ENCODE data around the gene MSANTD1.

Gene MSANTD1

DNA sequence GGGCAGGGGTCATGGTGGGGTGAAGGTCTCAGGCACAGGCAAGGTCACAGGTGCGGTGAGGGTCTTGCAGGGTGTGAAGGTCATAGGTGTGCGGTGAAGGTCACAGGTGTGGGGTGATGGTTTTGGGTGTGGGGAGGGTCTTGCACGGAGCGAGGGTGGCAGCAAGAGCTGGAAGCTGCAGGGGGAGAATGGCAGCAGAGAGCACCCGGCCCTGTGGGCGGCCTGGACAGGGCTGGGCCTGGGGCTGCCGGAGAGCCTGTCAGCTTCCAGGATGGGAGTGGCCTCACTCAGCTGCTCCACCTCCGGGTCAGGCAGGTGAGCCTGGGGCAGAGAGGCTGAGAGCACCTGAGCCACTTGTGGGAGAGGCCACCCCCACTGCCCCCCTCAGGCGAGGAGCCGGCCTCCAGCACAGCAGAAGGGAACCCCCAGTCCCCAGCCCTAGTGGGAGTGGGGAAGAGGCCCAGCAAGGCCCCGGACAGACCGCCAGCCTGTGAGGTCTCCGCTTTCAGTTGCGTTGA lies 1.5 kb downstream of the MSANTD1 start:
- H3K4me1 Mint-ChIP-seq (ENCODE audit: low read depth in 2 of 2) = peaks cover 0 to 5% of the 10 kb centered on the region in 2 donors
- ATAC-seq (replicated peaks) (no peak), DNase-seq (no peak)
- no peaks in the 10 kb centered on the region for H3K36me3 Mint-ChIP-seq (ENCODE audit: insufficient read depth)
- no peaks in the 10 kb centered on the region for H3K9me3 Mint-ChIP-seq
- H3K27me3 Mint-ChIP-seq = no peaks in the 10 kb centered on the region
- H3K4me3 Mint-ChIP-seq = no peak overlapping the region
- no peak overlapping the region for H3K27ac Mint-ChIP-seq

DNA sequence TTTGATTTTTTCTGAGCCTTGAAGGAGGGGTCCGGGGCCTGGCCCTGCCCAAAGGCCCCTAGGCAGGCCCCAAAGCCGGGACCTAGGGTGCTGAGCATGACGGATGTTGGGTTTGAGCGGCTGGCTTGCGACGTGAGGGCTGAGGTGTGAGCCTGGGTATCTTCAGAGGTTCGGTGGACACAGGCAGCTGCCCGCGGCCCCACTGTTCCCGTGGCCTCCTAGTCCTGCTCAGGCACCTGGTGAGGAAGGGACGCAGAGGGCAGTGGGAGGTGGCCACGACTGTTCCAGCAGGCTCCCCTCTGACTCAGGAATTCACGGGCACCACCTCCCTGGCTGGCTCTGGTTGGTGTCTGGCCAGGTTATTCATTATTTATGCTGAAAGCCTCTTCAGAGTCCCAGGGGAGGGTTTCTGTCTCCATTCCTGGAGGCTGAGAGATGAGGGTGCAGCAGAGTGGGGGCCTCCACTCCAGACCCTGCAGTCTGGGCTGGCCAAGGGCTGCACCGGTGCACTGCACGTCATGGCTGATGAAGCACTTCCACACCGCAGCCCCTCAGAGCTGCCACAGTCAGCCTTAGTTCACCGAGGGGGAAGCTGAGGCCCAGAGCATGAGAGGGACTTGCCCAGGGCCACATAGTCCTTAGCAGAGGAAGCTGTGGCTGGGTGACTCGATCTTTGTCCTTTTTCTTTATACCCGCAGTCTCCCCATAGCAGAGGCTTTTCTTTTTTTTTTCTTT lies 2.2 kb downstream of the MSANTD1 start:
- no peak for DNase-seq
- H3K36me3 Mint-ChIP-seq (ENCODE audit: insufficient read depth) = no peaks in the 10 kb centered on the region
- no peak overlapping the region for H3K4me3 Mint-ChIP-seq
- no peaks in the 10 kb centered on the region for H3K9me3 Mint-ChIP-seq
- no peak for ATAC-seq (replicated peaks)
- H3K27me3 Mint-ChIP-seq = no peaks in the 10 kb centered on the region
- H3K4me1 Mint-ChIP-seq (ENCODE audit: low read depth in 2 of 2) = peaks cover 0 to 3% of the 10 kb centered on the region in 2 donors
- H3K27ac Mint-ChIP-seq = peak overlapping the region in 1 of 2 donors; percentile 66

DNA sequence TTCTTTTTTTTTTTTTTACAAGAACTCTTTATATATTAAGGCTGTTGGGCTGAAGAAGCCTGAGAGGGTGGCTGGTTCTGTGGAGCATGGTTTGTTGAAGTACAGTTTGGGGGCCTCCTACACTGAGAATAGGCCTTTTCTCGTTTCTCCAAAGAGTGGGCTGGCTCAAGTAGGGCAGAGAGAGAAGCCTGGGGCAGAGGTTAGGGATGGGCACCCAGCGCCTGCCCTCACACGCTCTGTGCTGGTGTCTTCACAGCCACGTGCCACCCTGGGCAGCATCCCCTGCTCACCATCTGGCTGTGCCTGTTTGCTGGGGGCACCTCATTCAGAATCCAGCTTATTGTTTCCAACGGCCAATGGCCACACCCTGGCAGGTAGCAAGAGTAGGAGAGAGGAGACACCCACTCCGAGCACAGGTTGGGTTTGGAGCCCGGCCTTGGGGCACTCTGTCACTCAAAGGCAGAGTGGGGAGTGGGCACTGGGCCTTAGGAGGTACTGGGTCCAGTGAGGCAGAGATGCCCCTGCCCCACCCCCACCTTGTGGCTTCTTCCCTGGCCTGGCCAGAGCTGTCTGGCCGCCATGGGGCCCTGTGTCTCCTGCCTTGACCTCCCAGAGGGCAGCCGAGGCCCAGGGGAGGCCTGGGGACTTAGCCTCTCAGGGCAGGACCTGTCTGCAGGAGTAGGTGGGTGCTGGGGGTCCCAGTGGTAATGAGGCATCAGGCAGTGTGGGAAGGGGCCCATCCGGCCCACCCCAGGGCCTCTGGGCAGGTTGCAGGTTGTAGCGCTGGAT lies 2.9 kb downstream of the MSANTD1 start:
- H3K36me3 Mint-ChIP-seq (ENCODE audit: insufficient read depth) = no peaks in the 10 kb centered on the region
- no peak for ATAC-seq (replicated peaks)

DNA sequence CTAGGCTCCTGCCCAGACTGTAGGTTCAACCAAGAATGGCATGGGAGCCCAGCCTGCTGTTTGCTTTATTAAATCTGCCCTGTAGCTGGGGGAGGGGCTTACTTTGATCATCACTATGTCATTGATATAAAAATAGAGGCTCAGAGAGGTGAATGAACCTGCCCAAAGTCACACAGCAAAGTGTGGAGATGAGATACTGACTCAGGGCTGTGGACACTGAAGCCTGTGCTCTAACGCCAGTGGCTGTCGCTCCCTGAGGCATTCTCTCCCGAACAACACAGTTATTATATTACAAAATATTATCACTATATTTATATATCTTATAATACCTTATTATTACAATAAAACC lies 3.5 kb downstream of the MSANTD1 start:
- DNase-seq = no peak
- no peak for ATAC-seq (replicated peaks)
- Mint-ChIP-seq H3K27ac (no peak overlapping the region), H3K4me1 (ENCODE audit: low read depth in 2 of 2) (peaks cover 0 to 2% of the 10 kb centered on the region in 2 donors), H3K4me3 (no peak overlapping the region), H3K9me3 (no peaks in the 10 kb centered on the region), H3K27me3 (no peaks in the 10 kb centered on the region), H3K36me3 (ENCODE audit: insufficient read depth) (no peaks in the 10 kb centered on the region)

More for the DNA sequence above, 2.9 kb downstream of the MSANTD1 start:
- peaks cover 0 to 2% of the 10 kb centered on the region in 2 donors for H3K4me1 Mint-ChIP-seq (ENCODE audit: low read depth in 2 of 2)
- no peaks in the 10 kb centered on the region for H3K9me3 Mint-ChIP-seq
- no peak overlapping the region for H3K4me3 Mint-ChIP-seq
- no peaks in the 10 kb centered on the region for H3K27me3 Mint-ChIP-seq
- no peak for DNase-seq
- H3K27ac Mint-ChIP-seq = peak overlapping the region in 1 of 2 donors; percentile 66

DNA sequence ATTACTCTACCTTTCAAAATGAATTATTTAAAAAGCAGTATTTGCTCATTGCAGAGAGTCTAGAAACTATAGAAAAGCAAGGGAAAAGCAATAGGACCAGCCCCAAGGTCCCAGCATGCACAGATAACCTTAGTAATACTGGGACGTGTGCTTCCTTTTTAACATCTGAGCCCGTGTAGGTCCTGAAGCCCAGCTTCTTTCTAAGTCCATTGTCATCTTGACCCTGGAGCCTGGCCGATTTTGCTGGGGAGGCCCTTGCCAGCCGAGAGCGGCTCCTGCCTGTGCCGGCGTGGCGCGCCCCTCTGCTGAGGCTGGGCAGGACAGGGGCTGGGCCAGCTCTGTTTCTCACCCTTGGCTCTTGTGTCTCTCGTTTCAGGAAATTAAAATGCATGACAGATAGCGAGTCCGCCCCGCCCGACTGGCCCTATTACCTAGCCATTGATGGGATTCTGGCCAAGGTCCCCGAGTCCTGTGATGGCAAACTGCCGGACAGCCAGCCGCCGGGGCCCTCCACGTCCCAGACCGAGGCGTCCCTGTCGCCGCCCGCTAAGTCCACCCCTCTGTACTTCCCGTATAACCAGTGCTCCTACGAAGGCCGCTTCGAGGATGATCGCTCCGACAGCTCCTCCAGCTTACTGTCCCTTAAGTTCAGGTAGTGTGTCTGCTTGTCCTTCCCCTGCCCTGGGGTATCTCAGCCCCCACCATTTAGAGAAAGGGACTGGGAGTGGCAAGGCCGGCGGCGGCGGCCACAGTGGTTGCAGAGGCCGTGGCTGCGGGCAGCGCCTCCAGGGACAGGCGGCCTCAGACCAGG lies 4.1 kb downstream of the MSANTD1 start:
- no peak for DNase-seq
- no peak overlapping the region for H3K4me3 Mint-ChIP-seq
- ATAC-seq (replicated peaks) = no peak
- H3K4me1 Mint-ChIP-seq (ENCODE audit: low read depth in 2 of 2) = peaks cover 0 to 2% of the 10 kb centered on the region in 2 donors
- H3K27ac Mint-ChIP-seq = no peak overlapping the region
- H3K27me3 Mint-ChIP-seq = no peaks in the 10 kb centered on the region
- H3K9me3 Mint-ChIP-seq = no peaks in the 10 kb centered on the region
- no peaks in the 10 kb centered on the region for H3K36me3 Mint-ChIP-seq (ENCODE audit: insufficient read depth)

DNA sequence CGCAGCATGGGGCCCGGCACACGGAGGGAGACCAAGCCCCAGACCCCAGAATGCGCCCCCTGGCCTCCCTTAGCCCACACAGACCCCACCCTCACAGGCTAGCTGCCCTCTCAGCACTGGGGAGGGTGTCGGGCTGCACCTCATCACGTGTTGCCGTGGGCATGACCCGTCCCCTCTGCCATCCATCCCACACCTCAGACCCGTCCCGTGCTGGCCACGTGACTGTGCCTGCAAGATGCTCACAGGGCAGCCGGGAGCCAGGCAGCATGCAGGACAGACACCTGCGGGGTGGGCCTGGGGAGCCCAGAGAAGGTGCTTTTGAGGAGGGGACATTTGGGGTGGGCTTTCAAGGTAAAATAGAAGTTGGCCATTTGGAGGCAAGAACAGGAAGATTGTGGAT lies 4.8 kb downstream of the MSANTD1 start:
- no peak for ATAC-seq (replicated peaks)

DNA sequence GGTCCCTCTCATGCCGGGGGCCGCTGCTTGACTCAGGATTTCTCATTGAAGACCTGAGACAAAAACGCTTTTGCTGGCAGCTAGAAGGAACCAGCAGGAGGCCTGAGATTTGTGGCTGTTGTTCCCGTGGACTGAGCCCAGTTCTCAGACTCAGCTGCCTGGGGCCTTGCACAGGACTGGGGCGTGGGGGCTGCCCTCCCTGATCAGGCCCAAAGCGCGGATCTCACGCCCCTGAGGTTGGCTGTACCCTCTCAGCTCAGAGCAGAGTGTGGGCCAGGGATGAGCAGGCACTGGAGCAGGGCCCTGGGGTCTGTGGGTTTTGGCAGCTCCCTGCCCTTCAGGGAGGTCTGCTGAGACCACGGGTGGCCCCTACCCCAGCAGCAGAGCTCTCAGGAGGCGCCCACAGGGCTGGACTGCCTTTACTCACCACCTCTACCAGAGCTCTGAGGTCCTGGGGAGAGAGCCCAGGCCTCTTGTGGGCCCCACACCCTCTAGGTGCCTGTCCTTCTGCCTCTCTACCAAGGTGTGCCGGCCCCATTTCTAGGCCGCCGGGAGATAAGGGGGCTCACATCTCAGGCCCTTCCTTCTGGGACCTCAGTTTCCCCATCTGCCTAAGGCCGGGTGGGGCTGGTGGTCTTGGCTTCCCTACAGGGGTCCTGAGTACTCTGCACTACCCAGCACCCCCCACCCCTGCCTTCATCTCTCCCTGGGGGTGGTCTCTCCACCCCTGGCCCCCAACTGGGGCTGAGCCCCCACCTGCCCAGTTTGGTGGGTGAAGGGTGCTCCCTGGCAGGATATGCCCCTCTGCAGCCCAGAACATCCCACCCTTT lies 5.6 kb downstream of the MSANTD1 start:
- Mint-ChIP-seq H3K4me1 (ENCODE audit: low read depth in 2 of 2) (peaks cover 0 to 2% of the 10 kb centered on the region in 2 donors), H3K9me3 (no peaks in the 10 kb centered on the region), H3K4me3 (no peak overlapping the region), H3K27ac (no peak overlapping the region), H3K36me3 (ENCODE audit: insufficient read depth) (no peaks in the 10 kb centered on the region), H3K27me3 (no peaks in the 10 kb centered on the region)
- ATAC-seq (replicated peaks) = no peak
- no peak for DNase-seq

More for the DNA sequence above, 4.8 kb downstream of the MSANTD1 start:
- no peaks in the 10 kb centered on the region for H3K27me3 Mint-ChIP-seq
- no peak for DNase-seq
- no peaks in the 10 kb centered on the region for H3K36me3 Mint-ChIP-seq (ENCODE audit: insufficient read depth)
- H3K4me3 Mint-ChIP-seq = no peak overlapping the region
- peaks cover 0 to 2% of the 10 kb centered on the region in 2 donors for H3K4me1 Mint-ChIP-seq (ENCODE audit: low read depth in 2 of 2)
- H3K9me3 Mint-ChIP-seq = no peaks in the 10 kb centered on the region
- no peak overlapping the region for H3K27ac Mint-ChIP-seq

DNA sequence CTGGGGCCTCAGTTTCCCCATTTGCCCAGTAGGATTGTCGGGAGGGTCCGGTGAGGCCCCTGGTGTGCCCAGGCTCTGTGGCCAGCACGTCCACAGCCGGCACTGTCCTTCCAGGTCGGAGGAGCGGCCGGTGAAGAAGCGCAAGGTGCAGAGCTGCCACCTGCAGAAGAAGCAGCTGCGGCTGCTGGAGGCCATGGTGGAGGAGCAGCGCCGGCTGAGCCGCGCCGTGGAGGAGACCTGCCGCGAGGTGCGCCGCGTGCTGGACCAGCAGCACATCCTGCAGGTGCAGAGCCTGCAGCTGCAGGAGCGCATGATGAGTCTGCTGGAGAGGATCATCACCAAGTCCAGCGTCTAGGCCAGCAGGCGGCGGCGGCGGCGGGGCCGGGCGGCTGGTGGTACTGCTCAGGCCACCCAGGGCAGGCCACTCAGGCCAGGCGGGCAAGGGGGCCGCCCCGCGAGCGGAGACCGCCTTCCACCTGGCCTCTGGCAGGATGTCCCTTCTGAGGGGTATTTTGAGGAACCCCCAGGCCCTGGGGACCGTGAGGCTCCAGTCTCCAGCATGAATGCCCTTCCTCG lies 6.7 kb downstream of the MSANTD1 start:
- no peaks in the 10 kb centered on the region for H3K4me1 Mint-ChIP-seq (ENCODE audit: low read depth in 2 of 2)
- no peaks in the 10 kb centered on the region for H3K27me3 Mint-ChIP-seq
- no peak overlapping the region for H3K27ac Mint-ChIP-seq
- no peak for DNase-seq
- no peak overlapping the region for H3K4me3 Mint-ChIP-seq
- ATAC-seq (replicated peaks) = no peak
- no peaks in the 10 kb centered on the region for H3K36me3 Mint-ChIP-seq (ENCODE audit: insufficient read depth)
- no peaks in the 10 kb centered on the region for H3K9me3 Mint-ChIP-seq

DNA sequence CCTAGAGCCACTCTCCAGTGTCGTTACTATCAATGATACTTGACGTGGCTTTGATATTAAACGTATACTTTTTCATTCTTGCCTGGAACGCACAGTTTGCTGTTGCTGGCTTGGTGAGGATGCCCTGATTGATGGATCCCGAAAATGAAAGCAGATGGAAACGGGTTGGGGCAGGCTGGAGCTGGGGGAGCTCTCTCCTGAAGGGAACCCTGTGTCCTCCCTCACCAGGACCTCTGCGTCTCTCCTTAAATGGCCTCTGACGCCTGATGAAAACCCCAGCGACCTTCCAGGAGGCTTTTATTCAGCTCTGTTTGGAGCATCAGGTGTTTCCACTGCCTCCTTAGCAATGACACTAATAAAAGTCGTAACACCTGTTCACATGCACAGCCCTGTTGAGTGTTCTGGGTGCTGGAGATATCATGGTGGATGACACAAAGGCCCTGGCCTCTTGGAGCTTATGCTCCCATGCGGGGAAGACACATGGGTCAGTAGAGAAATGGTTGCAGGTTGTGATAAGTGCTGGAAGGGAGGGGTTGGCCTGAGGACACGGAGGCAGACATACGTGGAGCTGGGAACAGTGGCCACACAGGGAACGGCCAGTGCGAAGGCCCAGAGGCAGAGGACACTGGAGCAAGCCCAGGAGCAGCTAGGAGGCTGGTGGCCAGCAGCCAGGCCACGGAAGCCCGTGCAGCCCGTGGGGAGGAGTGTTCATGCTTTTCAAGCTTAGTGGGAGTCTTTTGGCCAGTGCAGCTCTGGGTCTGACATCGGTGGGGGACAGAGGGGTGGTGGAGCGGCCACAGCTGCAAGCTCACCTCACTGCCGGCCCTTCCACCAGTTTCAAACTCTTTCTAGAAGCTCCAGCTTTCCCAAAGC lies 7.5 kb downstream of the MSANTD1 start:
- no peaks in the 10 kb centered on the region for H3K9me3 Mint-ChIP-seq
- no peak overlapping the region for H3K4me3 Mint-ChIP-seq
- H3K36me3 Mint-ChIP-seq (ENCODE audit: insufficient read depth) = no peaks in the 10 kb centered on the region
- H3K27ac Mint-ChIP-seq = no peak overlapping the region
- no peaks in the 10 kb centered on the region for H3K27me3 Mint-ChIP-seq
- H3K4me1 Mint-ChIP-seq (ENCODE audit: low read depth in 2 of 2) = no peaks in the 10 kb centered on the region
- ATAC-seq (replicated peaks) = no peak
- no peak for DNase-seq

DNA sequence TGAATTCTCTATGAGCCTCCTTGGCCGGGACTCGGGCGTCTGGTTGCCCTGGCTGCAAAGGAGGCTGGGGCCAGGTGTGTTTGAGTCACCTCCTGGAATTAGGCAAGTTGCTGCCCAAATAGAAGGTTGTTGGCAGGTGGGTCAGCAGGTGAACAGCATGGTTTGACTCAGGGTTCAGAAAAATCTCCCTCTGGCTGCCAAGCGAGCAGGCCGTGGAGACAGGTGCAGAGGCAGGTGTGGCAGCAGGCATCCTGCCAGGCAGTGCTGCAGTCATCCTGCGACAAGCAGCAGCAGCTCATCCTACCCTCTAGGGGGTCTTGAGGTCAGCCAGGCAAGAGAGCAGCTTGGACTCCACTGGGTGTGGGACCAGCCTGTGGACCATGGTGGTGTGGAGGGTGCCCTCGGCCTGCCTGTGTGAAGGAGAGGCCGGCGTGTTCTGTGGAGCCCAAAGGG lies 8.2 kb downstream of the MSANTD1 start:
- ATAC-seq (replicated peaks) (no peak), DNase-seq (no peak)
- no peak overlapping the region for H3K27ac Mint-ChIP-seq
- no peak overlapping the region for H3K4me3 Mint-ChIP-seq
- no peaks in the 10 kb centered on the region for H3K9me3 Mint-ChIP-seq
- H3K4me1 Mint-ChIP-seq (ENCODE audit: low read depth in 2 of 2) = no peaks in the 10 kb centered on the region
- no peaks in the 10 kb centered on the region for H3K36me3 Mint-ChIP-seq (ENCODE audit: insufficient read depth)
- no peaks in the 10 kb centered on the region for H3K27me3 Mint-ChIP-seq

DNA sequence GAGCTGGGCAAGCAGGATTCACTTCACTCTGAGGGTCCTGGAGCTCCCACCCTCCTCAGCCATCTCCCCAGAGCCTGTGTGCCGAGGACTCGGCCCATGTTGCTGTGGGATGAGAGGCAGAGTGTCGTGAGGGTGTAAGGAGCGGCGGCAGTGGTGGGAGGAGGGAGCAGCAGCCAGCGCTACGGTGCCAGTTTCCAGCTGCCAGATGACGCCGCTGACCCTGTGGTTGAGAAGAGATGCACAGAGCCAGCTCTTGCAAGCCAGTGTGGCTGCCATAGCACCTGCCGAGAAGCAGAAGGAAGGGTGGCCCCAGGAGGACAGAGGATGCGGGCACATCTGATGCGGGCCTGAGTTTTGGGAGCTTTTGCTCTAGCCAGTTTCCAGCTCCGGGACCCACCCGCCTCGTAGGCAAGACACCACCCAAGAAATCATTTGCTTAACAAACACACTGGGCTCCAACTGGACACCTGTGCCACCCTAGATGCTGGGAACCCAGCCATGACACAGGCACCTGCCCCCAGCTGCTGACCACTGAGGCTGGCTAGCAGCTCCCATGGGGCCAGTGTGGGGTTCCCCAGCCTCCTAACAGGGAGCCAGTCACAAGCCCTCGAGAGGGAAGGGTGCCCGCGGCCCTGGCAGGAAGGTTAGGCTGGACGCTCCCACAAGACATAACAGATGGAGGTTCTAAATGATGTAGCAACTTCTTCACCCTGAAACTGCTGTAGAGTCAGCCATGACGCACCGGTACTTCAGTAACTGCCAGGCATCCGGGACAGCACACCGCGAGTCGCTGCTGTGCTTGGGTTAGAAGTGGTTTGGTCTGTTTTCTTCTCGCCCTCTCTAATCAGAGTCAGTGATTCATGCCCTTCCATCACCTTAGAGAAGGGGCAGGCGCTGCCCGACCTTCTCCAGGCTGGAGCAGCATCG lies 8.9 kb downstream of the MSANTD1 start:
- no peak overlapping the region for H3K4me3 Mint-ChIP-seq
- H3K4me1 Mint-ChIP-seq (ENCODE audit: low read depth in 2 of 2) = no peaks in the 10 kb centered on the region
- ATAC-seq (replicated peaks) = no peak
- H3K9me3 Mint-ChIP-seq = no peaks in the 10 kb centered on the region
- no peaks in the 10 kb centered on the region for H3K27me3 Mint-ChIP-seq
- no peak overlapping the region for H3K27ac Mint-ChIP-seq
- H3K36me3 Mint-ChIP-seq (ENCODE audit: insufficient read depth) = no peaks in the 10 kb centered on the region
- no peak for DNase-seq

All from effector memory CD8-positive, alpha-beta T cell (primary cell).